ENCODE data around the gene NR1H4.
"Not testable (repeated sequence)": the region's sequence is repeated elsewhere in the genome, so short reads cannot be mapped to it uniquely, and the experiment has no call there.

Gene NR1H4

DNA sequence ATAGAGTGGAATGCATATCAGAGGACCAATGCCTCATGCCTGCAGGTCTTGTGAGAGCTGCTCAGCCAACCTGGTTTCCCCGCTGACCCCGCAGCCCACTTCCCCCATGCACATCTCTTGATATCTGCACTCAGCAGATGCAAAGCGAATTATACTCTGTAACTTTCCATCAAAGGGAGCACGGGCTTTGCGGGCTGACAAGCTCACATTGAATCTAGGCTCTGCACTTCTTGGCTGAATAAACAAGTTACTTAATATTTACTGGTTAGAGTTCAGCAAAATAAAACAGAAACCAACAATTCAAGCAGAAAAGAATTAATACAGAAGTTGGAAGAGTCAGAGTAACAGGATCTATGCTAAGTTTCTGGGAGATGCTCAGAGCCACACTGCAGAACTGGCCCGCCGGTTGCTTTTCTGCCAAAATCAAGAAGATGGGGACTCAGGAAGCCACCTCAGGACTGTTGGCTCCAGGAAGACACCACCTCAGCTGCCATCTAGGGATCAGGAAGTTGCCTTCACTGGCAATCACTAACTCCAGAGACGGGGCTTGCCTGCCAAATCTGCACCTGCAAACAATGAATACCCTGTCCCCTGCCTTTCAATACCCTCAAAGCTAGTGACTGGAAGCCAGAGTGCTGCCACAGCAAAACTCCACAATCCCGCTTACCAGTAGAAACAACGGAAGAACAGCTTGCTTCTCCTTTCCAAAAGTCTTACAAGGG is 46.5 kb downstream of the NR1H4 start:
- no peak for DNase-seq

DNA sequence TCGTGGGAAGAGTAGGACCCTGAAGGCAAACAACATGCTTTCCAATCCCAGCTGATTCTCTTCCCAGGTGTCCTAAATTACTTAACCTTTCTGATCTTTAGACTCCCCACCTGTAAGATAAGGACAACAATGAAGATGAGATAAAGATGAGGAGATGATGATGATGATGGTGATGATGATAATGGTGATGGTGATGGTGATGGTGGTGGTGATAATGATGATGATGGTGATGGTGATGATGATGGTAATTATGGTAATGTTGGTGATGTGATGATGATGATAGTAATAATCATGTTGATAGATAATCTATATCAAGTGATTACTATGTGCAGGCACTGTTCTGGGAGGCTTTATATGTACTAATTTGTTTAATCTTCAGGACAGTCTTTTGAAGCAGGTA is 48.3 kb downstream of the NR1H4 start:
- DNase-seq = no peak

DNA sequence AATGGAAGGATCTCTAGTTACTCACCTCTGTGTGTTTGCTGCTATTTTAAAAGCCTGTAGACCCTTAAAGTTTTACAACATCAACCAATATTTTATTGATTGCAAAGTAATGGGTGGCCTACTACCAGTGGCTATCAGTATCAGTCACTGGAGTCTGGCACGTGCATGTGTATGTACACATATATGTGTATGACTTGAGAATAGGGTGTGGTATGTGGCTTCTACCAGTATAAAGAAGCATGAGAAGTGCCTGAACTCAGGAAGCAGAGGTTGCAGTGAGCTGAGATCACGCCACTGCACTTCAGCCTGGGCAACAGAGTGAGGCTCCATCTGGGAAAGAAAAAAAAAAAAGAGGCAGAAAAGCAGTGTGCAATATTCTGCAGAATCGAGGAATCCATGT is 54.4 kb downstream of the NR1H4 start:
- DNase-seq = no peak

DNA sequence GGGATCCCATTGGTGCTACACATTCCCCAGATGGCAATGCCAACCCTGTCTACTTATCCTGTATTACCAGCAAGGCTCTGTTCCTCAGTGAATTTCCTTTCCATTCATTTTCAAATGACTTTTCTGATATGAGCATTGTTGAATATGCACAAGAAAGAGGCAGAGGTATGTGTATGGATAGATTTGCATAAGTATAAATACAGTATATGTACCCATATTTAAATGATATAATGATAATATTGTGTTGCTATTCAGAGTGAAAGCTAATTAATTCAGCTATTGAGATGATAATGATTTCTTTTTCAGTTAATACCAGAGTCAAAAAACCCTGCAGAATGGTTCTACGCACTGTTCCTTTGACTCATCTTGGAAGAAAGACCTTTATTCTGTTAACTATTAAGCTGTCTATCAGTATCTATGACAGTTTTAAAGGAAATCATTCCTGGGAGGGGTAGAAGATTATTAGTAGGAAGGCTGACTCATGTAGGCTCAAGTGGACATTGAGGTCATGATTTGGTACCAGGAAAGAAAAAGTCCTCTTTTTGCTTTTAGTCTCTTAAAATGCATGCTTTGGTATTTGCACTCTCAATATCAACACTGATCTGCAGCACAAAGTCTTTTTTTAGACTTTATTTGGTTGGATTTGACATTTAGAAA is 54.9 kb downstream of the NR1H4 start:
- DNase-seq = no peak

DNA sequence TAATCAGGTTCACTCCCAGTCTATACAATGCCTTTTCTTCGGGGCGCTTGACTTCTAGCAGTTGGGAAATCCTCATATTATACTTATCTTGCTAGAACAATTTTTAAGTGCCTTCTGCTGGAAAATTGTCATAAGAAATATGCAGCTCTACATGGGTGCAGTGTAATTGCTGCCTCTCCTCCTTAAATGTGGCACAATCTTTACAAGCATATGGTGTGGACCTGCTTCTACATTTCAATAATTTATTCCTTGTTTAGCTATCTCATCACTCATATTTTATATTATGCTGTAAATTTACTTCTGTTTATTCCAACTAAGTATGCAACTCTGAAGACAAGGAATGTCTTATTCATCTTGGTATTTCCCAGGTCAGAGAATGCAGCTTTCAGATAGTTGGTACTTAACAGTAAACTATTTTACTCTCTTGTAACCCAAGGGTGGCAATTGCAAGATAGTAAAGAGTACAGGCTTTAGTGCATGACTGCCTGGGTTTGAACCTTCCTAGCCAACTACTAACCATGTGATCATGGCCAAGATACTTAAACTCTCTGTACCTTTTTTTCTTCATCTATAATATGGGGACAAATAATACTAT is 56.2 kb downstream of the NR1H4 start:
- no peak for DNase-seq

DNA sequence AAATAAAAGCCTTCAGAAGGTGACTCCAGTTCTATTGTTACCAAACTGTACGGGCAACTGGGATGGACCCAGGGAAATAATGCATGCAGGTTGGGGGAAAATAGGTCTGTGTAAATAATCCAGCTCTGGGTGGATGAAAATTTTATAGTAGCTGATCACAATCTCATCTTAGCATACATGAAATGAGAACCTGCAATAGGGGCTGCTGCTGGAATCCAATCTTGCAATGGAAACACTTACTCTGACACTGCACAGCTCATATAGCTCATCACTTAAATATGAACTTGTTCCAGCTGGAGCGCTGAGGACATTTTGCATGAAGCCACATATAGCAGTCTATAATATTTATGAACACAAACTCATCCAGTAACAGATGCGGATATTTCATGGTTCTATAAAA is 59.7 kb downstream of the NR1H4 start:
- DNase-seq = no peak

DNA sequence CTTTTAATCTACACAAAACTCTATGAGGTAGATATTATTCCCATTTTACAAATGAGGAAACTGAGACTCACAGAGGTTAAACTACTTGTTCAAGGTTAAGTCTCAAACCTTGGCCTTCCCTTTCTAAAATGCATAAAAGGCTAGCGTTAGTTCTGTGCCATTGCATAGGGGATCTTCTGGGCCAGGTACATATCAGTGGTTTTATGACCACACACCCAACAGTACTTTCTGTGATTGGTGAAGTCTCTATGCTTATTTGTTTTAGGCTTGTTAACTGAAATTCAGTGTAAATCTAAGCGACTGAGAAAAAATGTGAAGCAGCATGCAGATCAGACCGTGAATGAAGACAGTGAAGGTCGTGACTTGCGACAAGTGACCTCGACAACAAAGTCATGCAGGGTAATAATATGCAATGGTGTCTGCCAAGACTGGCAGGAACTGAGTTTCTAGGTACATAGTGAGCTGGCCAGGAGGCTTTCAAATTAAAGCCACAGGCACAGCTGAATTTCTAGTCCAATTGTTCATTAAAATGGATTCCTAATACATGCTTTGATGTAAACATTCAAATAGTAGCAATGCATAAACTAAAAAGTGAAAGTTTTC is 61.1 kb downstream of the NR1H4 start:
- no peak for DNase-seq

DNA sequence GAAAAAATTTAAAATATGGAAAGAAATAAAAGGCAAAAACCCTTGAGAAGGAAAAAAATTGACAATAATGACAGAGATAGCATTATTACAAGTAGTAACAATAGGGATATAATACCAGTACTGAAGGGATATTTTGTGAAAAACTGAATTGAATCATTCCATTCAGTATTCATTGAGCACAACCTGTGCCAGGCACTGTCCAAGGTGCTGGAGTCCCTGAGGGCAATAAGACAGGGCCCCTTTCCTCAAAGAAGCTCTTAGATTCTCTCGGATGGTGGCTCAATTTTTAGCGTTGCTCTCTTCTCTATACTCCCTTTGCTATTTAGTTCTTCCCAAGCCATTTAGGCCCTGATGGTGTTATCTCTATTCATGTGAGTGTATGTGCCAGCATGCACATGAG is 65.5 kb downstream of the NR1H4 start:
- DNase-seq = peak; percentile 79

DNA sequence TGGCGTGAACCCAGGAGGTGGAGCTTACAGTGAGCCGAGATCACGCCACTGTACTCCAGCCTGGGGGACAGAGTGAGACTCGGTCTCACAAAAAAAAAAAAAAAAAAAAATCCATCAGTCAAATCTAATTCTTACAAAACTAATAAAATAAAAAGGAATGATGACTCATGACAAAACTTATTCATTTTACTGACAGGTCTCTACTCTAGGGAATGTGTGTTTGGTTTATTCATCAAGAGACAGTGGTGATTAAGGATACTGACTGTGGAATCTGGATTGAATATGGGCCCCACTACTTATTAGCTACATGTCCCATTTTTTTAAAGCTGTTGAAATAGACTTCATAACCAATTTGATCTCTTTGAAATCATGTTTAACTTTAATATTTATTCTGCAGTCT is 70.5 kb downstream of the NR1H4 start:
- DNase-seq = no peak

DNA sequence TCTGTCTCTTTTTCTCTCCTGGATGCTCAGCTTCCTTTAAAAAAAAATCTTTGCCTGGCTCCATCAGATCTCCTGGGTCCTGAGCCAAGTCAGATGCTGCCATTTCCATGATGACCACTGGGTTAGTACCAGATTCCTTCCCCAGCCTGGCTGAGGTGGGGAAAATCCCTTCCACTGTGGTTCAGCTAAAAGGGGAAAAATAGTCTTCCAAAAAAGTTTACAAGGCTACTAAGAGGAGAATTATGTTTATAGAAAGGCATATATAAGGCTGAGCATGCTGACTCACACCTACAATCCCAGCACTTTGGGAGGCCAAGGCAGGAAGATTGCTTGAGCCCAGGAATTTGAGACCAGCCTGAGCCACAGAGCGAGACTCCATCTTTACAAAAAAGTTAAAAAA is 71.4 kb downstream of the NR1H4 start:
- no peak for DNase-seq

DNA sequence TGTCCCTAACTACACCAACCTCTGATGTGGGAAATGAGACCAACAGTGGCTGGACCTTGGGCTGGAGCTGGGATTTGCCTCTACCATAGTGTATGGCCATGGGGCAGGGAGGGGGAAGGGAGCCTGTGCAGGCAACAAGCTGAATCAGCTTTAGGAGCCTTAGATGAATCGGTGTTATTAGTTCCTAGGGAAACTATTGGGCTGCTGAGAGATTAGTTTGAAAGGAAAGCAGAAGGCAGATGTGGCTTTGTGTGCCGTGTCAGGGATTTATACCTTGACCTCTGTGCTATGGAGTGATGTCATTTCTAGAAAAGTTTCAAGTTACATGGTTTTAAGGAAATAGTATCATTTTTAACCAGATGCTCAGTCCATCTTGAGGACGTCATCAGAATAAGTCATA is 80.3 kb downstream of the NR1H4 start:
- no peak for DNase-seq

DNA sequence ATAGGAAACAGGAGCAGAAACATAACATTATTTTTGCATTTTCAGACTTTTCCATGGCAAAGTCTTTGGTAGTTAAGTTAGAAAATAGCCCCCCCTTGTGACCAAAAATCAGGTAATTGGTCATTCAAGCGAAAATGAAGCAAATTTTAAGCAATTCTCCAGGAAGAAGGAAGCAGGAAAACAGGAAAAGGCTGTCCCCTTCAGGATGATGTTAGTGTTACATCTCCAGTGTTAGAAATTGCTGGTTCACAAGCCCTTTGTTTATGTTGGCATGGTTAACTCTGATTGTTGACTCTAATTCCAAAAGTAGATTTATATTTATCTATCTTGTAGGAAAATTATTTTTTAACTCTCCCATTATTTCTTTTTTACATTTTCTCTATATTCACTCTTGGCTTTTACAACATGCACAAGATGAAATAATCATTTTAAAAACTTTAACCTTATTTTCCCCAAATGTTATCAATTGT is 81.0 kb downstream of the NR1H4 start:
- peak; percentile 70 for DNase-seq

DNA sequence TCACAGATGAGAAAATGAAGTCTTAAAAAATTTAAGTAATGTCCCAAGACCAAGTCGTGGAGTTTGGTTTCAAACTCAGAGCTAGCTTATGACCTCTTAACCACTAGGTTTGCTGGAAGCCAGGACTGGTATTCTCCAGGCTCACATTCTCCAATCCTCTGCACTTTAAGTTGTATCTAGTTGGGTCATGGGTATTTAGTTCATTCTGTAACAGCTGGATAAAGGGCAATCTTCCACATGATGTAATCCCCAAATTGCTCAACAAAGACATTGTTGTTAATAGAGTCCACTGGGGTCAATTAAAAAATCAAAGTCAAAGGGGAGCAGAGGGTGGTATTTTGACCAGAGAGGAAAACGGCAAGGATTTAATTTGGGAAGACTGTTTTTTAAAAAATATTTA is 82.1 kb downstream of the NR1H4 start:
- no peak for DNase-seq

DNA sequence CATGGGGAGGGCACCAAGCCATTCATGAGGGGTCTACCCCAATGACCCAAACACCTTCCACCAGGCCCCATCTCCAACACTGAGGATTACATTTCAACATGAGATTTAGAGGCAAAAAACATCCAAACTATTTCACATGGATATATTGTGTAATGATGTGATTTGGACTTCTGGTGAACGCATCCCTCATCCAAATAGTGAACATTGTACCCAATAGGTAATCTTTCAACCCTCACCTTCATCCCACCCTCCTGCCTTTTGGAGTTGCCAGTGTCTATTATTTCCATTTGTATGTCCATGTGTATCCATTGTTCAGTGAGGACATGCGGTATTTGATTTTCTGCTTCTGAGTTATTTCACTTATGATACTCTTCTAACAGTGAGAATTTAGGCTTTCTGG is 83.7 kb downstream of the NR1H4 start:
- no peak for DNase-seq

DNA sequence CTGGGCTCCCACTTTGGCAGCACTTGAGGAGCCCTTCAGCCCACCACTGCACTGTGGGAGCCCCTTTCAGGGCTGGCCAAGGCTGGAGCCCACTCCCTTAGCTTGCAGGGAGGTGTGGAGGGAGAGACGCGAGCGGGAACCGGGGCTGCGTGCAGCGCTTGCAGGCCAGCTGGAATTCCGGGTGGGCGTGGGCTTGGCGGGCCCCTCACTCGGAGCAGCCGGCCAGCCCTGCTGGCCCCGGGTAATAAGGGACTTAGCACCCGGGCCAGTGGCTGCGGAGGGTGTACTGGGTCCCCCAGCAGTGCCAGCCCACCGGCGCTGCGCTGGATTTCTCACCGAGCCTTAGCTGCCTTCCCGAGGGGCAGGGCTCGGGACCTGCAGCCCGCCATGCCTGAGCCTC is 85.6 kb downstream of the NR1H4 start:
- not testable (repeated sequence) for DNase-seq

DNA sequence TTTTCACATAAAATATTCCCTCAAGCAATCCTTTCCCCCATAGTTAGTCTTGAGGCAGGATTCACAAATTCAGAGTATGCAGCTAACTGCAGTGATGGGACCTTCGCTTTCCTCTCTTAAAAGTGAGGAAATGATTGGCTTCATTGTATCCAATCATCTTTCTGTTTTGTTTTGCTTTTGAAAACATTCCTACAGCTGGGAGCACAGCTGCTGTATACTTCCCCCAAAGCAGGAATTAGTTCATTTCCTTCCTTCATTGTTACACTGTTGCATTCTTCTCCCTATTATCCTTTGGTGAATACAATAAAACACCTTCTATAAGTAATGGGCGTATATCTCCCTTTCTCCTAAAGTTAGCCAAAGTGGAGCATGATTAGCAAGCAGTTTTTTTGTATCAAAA is 90.4 kb downstream of the NR1H4 start:
- DNase-seq = no peak

DNA sequence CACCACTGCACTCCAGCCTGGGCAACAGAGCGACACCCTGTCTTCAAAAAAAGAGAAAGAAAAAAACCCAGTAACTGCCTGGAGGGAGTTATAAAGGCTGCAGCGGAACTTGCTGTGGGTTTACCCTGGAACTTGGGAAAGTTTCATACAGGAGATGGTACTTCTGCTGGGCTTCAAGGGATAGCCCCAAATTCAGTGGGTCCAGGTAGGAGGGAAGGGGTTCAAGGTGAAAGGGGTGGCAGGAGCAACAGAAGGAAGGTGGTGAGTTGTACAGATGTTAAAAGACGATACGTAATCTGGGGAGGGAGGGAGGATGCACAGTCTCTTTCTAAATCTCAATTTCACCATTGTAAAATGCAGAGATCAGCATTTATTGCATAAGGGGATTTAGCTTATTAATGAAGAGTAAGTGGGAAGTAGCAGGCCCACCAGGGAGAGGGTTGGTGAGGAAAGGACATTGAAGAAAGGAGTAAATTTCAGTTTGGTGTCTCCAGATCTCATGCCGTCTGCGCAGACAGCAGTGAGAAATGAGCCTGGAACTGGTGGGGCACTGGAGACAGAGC is 91.3 kb downstream of the NR1H4 start:
- DNase-seq = no peak

DNA sequence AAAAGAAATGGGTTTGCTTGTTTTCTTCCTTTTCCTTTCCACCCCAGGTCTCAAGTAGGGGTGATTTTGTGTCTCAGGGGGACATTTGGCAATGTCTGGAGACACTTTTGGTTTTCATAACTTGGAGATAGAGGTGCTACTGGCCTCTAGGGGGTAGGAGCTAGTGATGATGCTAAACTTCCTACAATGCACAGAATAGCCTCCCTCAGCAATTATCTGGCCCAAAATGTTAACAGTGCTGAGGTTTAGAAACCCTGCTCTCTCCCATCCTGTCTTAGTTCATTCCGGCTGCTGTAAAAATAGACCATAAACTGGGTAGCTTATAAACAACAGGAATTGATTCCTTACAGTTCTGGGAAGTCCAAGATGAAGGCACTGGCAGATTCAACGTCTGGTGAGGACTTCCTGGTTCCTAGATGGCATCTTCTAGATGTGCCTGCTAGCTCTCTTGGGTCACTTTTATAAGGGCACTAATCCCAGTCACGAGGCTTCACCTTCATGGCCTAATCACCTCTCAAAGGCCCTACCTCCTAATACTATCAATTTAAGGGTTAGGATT is 92.4 kb downstream of the NR1H4 start:
- DNase-seq = no peak

DNA sequence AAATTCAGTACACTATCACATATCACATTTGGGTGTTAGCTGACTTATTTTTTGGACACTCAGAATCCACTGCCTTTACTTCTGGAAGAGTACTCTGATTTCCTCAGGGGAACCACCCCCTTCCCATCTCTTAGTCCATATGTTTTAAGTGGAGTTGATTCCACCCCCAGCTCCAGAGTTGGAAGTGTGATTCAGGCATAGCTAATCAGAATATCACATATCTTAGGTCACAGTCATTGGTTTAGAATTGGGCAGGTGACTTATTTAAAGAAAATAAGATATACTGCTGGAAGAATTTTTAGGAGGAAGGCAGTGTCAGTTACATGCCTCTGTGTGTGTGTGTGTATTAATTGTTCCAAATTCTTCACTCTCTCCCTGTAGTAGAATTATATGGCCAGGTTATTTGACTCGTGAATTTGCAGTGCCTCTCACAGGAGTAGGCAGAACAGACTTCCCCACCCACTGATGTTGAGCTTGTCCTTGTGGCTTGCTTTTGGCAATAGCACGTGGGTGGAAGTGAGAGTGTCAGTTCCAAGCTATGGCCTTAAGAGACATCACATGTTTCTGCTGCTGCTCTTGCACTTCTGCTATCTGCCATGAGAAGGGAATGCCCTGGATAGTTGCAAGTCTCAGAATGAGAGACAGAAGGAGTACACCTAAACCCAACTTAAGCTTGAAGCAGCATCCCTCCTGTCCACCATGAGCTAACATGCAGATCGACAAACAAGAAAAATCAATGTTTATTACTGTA is 93.4 kb downstream of the NR1H4 start:
- DNase-seq = no peak

DNA sequence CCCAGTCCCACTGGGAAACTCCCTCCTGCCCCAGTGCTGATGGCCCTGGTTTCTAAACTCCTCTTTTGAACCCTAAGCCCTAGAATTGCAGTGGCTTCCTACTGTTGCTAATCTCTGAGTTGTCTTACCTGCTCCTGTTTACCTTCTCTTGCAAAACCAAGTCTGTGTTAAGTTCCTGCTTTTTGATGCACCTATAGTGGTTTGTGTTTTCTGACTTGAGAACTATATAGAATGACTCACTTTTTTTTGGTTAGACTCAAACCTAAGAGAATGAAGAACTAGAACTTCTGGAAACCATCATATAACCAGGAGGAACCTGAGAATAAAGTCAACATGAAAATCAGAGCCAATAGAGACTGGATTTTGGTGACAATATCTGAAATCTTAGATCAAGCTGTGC is 94.3 kb downstream of the NR1H4 start:
- no peak for DNase-seq

DNA sequence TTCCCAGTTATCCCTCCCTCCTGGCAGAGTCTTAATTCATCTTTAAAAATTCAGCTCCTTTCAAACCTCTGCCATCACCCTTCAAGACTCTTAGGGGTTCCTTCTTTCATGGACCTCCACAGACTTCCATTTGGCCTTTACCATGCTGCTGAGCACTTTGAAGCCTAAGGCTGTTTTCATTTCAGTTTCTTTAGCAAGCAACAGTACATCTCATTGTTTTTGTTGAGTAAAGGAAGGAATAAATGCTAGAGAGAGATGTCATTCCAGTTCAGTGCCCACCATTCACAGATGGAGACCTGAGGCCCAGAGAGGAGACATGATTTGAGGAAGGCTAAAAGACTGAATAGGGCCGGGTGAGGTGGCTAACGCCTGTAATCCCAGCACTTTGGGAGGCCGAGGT is 98.5 kb downstream of the NR1H4 start:
- no peak for DNase-seq

Data from islet precursor cell (in vitro differentiated cells).